HepG2 (cell line): ENCODE data around the gene MCOLN1. TPM values are rescaled to one million over a fixed set of nuclear protein-coding genes. Genes with fewer than 3 reads are reported as not detected.

Experiments used
- E2F2 ChIP-seq: sonication (generic); formaldehyde crosslinking; IDR thresholded peaks from 2 replicates; pipeline ENCODE4 v1.4.0; 2020; ENCODE audit warnings: missing genetic modification reagents, borderline replicate concordance
- ETV6 ChIP-seq: sonication (generic); formaldehyde crosslinking; conservative IDR thresholded peaks from 2 replicates; pipeline ENCODE4 v1.4.0; 2020; ENCODE audit warnings: missing genetic modification reagents
- HMG20B ChIP-seq: conservative IDR thresholded peaks from 2 replicates; pipeline ENCODE4 v1.6.1; 2016; ENCODE audit warnings: missing genetic modification reagents, missing compliant biosample characterization
- IRF9 ChIP-seq: sonication (generic); formaldehyde crosslinking; IDR thresholded peaks from 2 replicates; pipeline ENCODE4 v1.8.0; 2022; ENCODE audit warnings: missing genetic modification reagents, mild to moderate bottlenecking, borderline replicate concordance
- KAT8 ChIP-seq: IDR thresholded peaks from 2 replicates; pipeline ENCODE4 v1.6.1; 2016; ENCODE audit warnings: missing genetic modification reagents, missing compliant biosample characterization
- NFIC ChIP-seq: IDR thresholded peaks from 2 replicates; pipeline ENCODE4 v1.6.1; 2012; ENCODE audit warnings: mild to moderate bottlenecking, low read length, inconsistent platforms
- SRF ChIP-seq: IDR thresholded peaks from 2 replicates; pipeline ENCODE4 v1.6.1; 2011; ENCODE audit warnings: mild to moderate bottlenecking, low read depth, low read length, moderate library complexity
- THRA ChIP-seq: sonication (generic); formaldehyde crosslinking; IDR thresholded peaks from 2 replicates; pipeline ENCODE4 v1.4.0; 2020; ENCODE audit warnings: missing genetic modification reagents, borderline replicate concordance
- ZEB1 ChIP-seq: IDR thresholded peaks from 2 replicates; pipeline ENCODE4 v1.6.1; 2012; ENCODE audit warnings: mild to moderate bottlenecking, low read depth, inconsistent platforms; ENCODE audit not compliant: insufficient replicate concordance
- ZNF232 ChIP-seq: sonication (generic); formaldehyde crosslinking; IDR thresholded peaks from 2 replicates; pipeline ENCODE4 v1.4.0; 2020; ENCODE audit warnings: missing genetic modification reagents, borderline replicate concordance
- ZNF275 ChIP-seq: sonication (generic); formaldehyde crosslinking; IDR thresholded peaks from 2 replicates; pipeline ENCODE4 v1.8.0; 2022; ENCODE audit warnings: missing genetic modification reagents, mild to moderate bottlenecking, inconsistent platforms, borderline replicate concordance
- ZNF687 ChIP-seq: sonication (generic); formaldehyde crosslinking; IDR thresholded peaks from 2 replicates; pipeline ENCODE4 v1.5.1; 2020; ENCODE audit warnings: mild to moderate bottlenecking, missing genetic modification reagents, moderate library complexity
- ZNF704 ChIP-seq: sonication (generic); formaldehyde crosslinking; IDR thresholded peaks from 2 replicates; pipeline ENCODE4 v1.8.1; 2023; ENCODE audit warnings: mild to moderate bottlenecking, inconsistent platforms, moderate library complexity, missing genetic modification reagents, borderline replicate concordance
- ZNF776 ChIP-seq: sonication (generic); formaldehyde crosslinking; IDR thresholded peaks from 2 replicates; pipeline ENCODE4 v1.4.0; 2020; ENCODE audit warnings: mild to moderate bottlenecking, missing genetic modification reagents
- polyA plus RNA-seq, 8 experiments: library from polyadenylated mRNA; depleted of rRNA in 3 of 8; stranded (reverse) in 7 of 8; unstranded in 1 of 8; fragments of >200 nt; fragmentation: Illumina TruSeq in 4 of 8; extraction: Trizol in 4 of 8; gene quantifications; 2 replicates each; pipeline versions ENCODE4 v1.2.1 to v1.2.3, GENCODE V29; 2011 to 2016; ENCODE audit warnings: low read depth in 4 of 8, missing spikeins in 1 of 8, mixed read lengths in 1 of 8; ENCODE audit not compliant: insufficient read depth in 1 of 8
- total RNA-seq, 5 experiments: library from RNA; depleted of rRNA; stranded (reverse); fragments of >200 nt; fragmentation: Illumina TruSeq; extraction: Trizol; gene quantifications; 2 replicates each; pipeline ENCODE4 v1.2.3, GENCODE V29; 2016; ENCODE audit warnings: low read depth in 1 of 5
- TF ChIP-seq, protein P1 (sequence below): sonication (generic); formaldehyde crosslinking; IDR thresholded peaks from 2 replicates; pipeline ENCODE4 v1.4.0; 2020; ENCODE audit warnings: missing genetic modification reagents
- TF ChIP-seq, protein P2 (sequence below): sonication (generic); IDR thresholded peaks from 2 replicates; pipeline ENCODE4 v1.6.1; 2016; ENCODE audit warnings: low read depth, borderline replicate concordance

The MCOLN1 gene
- total and polyA plus RNA-seq, 2 of the 13 experiments (the other 11 are each of a cell fraction or from before 2014, with no cell fraction given) = 3.4 to 15.7 TPM

DNA sequence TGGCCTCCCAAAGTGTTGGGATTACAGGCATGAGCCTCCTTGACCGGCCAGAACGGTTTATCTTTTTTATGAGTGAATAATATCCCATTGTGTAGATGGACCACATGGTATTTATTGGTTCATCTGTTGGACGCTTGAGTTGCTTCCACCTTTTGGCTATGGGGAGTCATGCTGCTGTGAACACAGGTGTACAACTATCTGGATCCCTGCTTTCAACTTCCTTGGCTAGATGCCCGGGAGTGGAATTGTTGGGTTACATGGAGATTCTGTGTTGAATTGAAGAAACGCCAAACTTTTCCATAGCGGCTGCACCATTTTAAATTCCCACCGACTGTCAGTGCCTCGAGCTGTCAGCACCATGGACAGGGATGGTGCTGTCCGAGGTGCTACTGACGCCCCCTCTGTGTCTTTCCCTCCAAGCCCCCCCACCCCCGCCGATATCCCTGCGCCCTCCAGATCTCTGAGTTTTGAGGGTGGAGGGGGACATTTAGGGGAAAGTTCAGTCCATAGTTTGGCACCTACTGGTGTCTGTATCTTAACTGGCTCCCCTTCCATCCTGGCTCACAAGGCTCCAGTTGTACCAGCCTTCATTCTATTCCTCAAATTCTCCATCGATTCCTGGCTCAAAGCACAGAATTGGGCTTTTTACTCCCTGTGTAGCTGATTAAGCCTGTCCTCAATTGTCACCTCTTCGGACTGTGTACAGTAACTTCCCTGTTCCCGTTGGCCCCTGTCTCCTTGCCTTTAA lies 40.4 kb downstream of the MCOLN1 start (continued):
- TF ChIP-seq E2F2 (CRISPR knock-in tag) (peak; percentile 99; the same call in 1 of the 2 replicates), SRF (no peak), NFIC (no peak), ZNF232 (peak; percentile 100), ZNF776 (CRISPR knock-in tag) (peak; percentile 86; the same call in 1 of the 2 replicates), ZNF275 (CRISPR knock-in tag) (peak; percentile 79; the same call in 1 of the 2 replicates), ZNF704 (peak; percentile 98), ZNF687 (CRISPR knock-in tag) (no peak; the same call in 1 of the 2 replicates), ETV6 (CRISPR knock-in tag) (peak; percentile 99), THRA (CRISPR knock-in tag) (peak; percentile 94), IRF9 (CRISPR knock-in tag) (peak; percentile 97), ZEB1 (no peak), KAT8 (peak; percentile 84), HMG20B (peak; percentile 98)
- TF ChIP-seq, protein P1, sequence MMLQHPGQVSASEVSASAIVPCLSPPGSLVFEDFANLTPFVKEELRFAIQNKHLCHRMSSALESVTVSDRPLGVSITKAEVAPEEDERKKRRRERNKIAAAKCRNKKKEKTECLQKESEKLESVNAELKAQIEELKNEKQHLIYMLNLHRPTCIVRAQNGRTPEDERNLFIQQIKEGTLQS (CRISPR knock-in tag) = peak; percentile 95
- TF ChIP-seq, protein P2, sequence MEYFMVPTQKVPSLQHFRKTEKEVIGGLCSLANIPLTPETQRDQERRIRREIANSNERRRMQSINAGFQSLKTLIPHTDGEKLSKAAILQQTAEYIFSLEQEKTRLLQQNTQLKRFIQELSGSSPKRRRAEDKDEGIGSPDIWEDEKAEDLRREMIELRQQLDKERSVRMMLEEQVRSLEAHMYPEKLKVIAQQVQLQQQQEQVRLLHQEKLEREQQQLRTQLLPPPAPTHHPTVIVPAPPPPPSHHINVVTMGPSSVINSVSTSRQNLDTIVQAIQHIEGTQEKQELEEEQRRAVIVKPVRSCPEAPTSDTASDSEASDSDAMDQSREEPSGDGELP = no peak
